ENCODE measurements around the gene KIF2C. TPM values are rescaled to one million over a fixed set of nuclear protein-coding genes. Genes with fewer than 3 reads are reported as not detected.

The KIF2C gene
- total RNA-seq, 1 donor from 2014 or later: 28.7 TPM

GRCh38 chr1:44780583-44781121 is 41.0 kb downstream of the KIF2C start:
- peaks cover 28% of the 10 kb centered on the region for H3K36me3 Mint-ChIP-seq (ENCODE audit: insufficient read depth)
- H3K4me3 Mint-ChIP-seq (ENCODE audit: low read depth): no peak overlapping the region
- no peak for TF ChIP-seq CTCF (IDR thresholded peaks at IDR 0.05; ENCODE audit: unreplicated experiment)
- no peaks in the 10 kb centered on the region for H3K9me3 Mint-ChIP-seq (ENCODE audit: low read depth)
- DNase-seq (ENCODE audit: low spot score, unreplicated experiment): no peak
- peak overlapping the region; percentile 62 for H3K27ac Mint-ChIP-seq
- H3K27me3 Mint-ChIP-seq: no peaks in the 10 kb centered on the region
- H3K4me1 Mint-ChIP-seq (ENCODE audit: low read depth): peaks cover 25% of the 10 kb centered on the region

GRCh38 chr1:44783697-44784093 is 44.1 kb downstream of the KIF2C start:
- H3K36me3 Mint-ChIP-seq (ENCODE audit: insufficient read depth): peaks cover 14% of the 10 kb centered on the region
- H3K4me3 Mint-ChIP-seq (ENCODE audit: low read depth): peak overlapping the region; percentile 70
- H3K27ac Mint-ChIP-seq: peak overlapping the region; percentile 80
- H3K4me1 Mint-ChIP-seq (ENCODE audit: low read depth): peaks cover 16% of the 10 kb centered on the region
- no peak for TF ChIP-seq CTCF (IDR thresholded peaks at IDR 0.05; ENCODE audit: unreplicated experiment)
- no peaks in the 10 kb centered on the region for H3K9me3 Mint-ChIP-seq (ENCODE audit: low read depth)
- H3K27me3 Mint-ChIP-seq: peaks cover 4% of the 10 kb centered on the region
- DNase-seq (ENCODE audit: low spot score, unreplicated experiment): no peak

GRCh38 chr1:44784094-44785028 is 44.7 kb downstream of the KIF2C start:
- Mint-ChIP-seq H3K4me1 (ENCODE audit: low read depth) (peaks cover 16% of the 10 kb centered on the region), H3K36me3 (ENCODE audit: insufficient read depth) (peaks cover 10% of the 10 kb centered on the region), H3K9me3 (ENCODE audit: low read depth) (no peaks in the 10 kb centered on the region), H3K27me3 (peaks cover 4% of the 10 kb centered on the region), H3K4me3 (ENCODE audit: low read depth) (peak overlapping the region; percentile 70), H3K27ac (peak overlapping the region; percentile 80)
- peak; percentile 36 for DNase-seq (ENCODE audit: low spot score, unreplicated experiment)
- peak; percentile 21 for TF ChIP-seq CTCF (IDR thresholded peaks at IDR 0.05; ENCODE audit: unreplicated experiment)

GRCh38 chr1:44785029-44785380 is 45.4 kb downstream of the KIF2C start:
- peaks cover 16% of the 10 kb centered on the region for H3K4me1 Mint-ChIP-seq (ENCODE audit: low read depth)
- H3K27me3 Mint-ChIP-seq: peaks cover 4% of the 10 kb centered on the region
- peak overlapping the region; percentile 63 for H3K4me3 Mint-ChIP-seq (ENCODE audit: low read depth)
- DNase-seq (ENCODE audit: low spot score, unreplicated experiment): no peak
- H3K27ac Mint-ChIP-seq: peak overlapping the region; percentile 45
- TF ChIP-seq CTCF (IDR thresholded peaks at IDR 0.05; ENCODE audit: unreplicated experiment): no peak
- peaks cover 10% of the 10 kb centered on the region for H3K36me3 Mint-ChIP-seq (ENCODE audit: insufficient read depth)
- no peaks in the 10 kb centered on the region for H3K9me3 Mint-ChIP-seq (ENCODE audit: low read depth)

GRCh38 chr1:44785501-44786137 is 46.0 kb downstream of the KIF2C start:
- Mint-ChIP-seq H3K27ac (no peak overlapping the region), H3K36me3 (ENCODE audit: insufficient read depth) (peaks cover 6% of the 10 kb centered on the region), H3K4me3 (ENCODE audit: low read depth) (peak overlapping the region; percentile 63), H3K9me3 (ENCODE audit: low read depth) (no peaks in the 10 kb centered on the region), H3K4me1 (ENCODE audit: low read depth) (peaks cover 16% of the 10 kb centered on the region), H3K27me3 (peaks cover 4% of the 10 kb centered on the region)
- TF ChIP-seq CTCF (IDR thresholded peaks at IDR 0.05; ENCODE audit: unreplicated experiment): no peak
- DNase-seq (ENCODE audit: low spot score, unreplicated experiment): no peak

Measured in progenitor cell of endocrine pancreas (in vitro differentiated cells).